Measurements from ENCODE around the gene IRF1.

- TF ChIP-seq POLR2AphosphoS5 (IDR thresholded peaks at IDR 0.05): no peak
- peak; percentile 90 to 93 (median 93) for TF ChIP-seq CTCF (IDR thresholded peaks at IDR 0.05)
- TF ChIP-seq POLR2A (IDR thresholded peaks at IDR 0.05): no peak
- TF ChIP-seq EP300 (IDR thresholded peaks at IDR 0.05): no peak
Measured at GRCh38 chr5:132500931-132501628, 10.5 kb upstream of the IRF1 start.
